ENCODE results near the gene PRPF6. TPM values are rescaled to one million over a fixed set of nuclear protein-coding genes. Genes with fewer than 3 reads are reported as not detected.
A peak's percentile ranks its signal among the peaks of the same experiment; 100 is the strongest.

Gene PRPF6
- total and polyA plus RNA-seq, 4 donors, result 44.9 to 92.4 (median 75.2) TPM

GRCh38 chr20:64069209-64069613, 88.3 kb downstream of the PRPF6 start:
- Histone ChIP-seq H3K27me3 (ENCODE audit: control insufficient read depth, insufficient read depth, low read length) (no peaks in the 10 kb centered on the region), H3K27ac (ENCODE audit: low read depth, low read length) (no peak overlapping the region), H3K9me3 (ENCODE audit: control insufficient read depth, insufficient read depth, low read length) (no peaks in the 10 kb centered on the region), H3K4me3 (ENCODE audit: low read depth, low read length) (no peak overlapping the region), H3K36me3 (ENCODE audit: control insufficient read depth, insufficient read depth, low read length) (peaks cover 92% of the 10 kb centered on the region), H3K4me1 (ENCODE audit: control insufficient read depth, insufficient read depth, low read length) (peaks cover 25% of the 10 kb centered on the region)
- 90% methylated on average over 20 of the region's 20 CpGs for WGBS (ENCODE audit: insufficient coverage)
- DNase-seq (ENCODE audit: low read depth in 4 of 6, low spot score in 6 of 6), result no peak

GRCh38 chr20:64069614-64070243, 88.8 kb downstream of the PRPF6 start:
- Histone ChIP-seq H3K27ac (ENCODE audit: low read depth, low read length) (no peak overlapping the region), H3K4me1 (ENCODE audit: control insufficient read depth, insufficient read depth, low read length) (peaks cover 20% of the 10 kb centered on the region), H3K36me3 (ENCODE audit: control insufficient read depth, insufficient read depth, low read length) (peaks cover 93% of the 10 kb centered on the region), H3K27me3 (ENCODE audit: control insufficient read depth, insufficient read depth, low read length) (no peaks in the 10 kb centered on the region), H3K9me3 (ENCODE audit: control insufficient read depth, insufficient read depth, low read length) (no peaks in the 10 kb centered on the region), H3K4me3 (ENCODE audit: low read depth, low read length) (no peak overlapping the region)
- peak in 1 of 6 donors; percentile 45 for DNase-seq (ENCODE audit: low read depth in 4 of 6, low spot score in 6 of 6)
- 50% methylated on average over 13 of the region's 14 CpGs for WGBS (ENCODE audit: insufficient coverage)

- DNase-seq (ENCODE audit: low read depth in 4 of 6, low spot score in 6 of 6), result no peak
- 95% methylated on average over 30 of the region's 31 CpGs for WGBS (ENCODE audit: insufficient coverage)
- H3K36me3 ChIP-seq (ENCODE audit: control insufficient read depth, insufficient read depth, low read length), result peaks cover 96% of the 10 kb centered on the region
- H3K4me1 ChIP-seq (ENCODE audit: control insufficient read depth, insufficient read depth, low read length), result peaks cover 15% of the 10 kb centered on the region
- no peak overlapping the region for H3K4me3 ChIP-seq (ENCODE audit: low read depth, low read length)
- no peaks in the 10 kb centered on the region for H3K9me3 ChIP-seq (ENCODE audit: control insufficient read depth, insufficient read depth, low read length)
- H3K27ac ChIP-seq (ENCODE audit: low read depth, low read length), result no peak overlapping the region
- H3K27me3 ChIP-seq (ENCODE audit: control insufficient read depth, insufficient read depth, low read length), result no peaks in the 10 kb centered on the region
These were observed 89.5 kb downstream of the PRPF6 start for GRCh38 chr20:64070244-64070993.

- no peak for DNase-seq (ENCODE audit: low read depth in 4 of 6, low spot score in 6 of 6)
- no peaks in the 10 kb centered on the region for H3K27me3 ChIP-seq (ENCODE audit: control insufficient read depth, insufficient read depth, low read length)
- H3K4me3 ChIP-seq (ENCODE audit: low read depth, low read length), result no peak overlapping the region
- WGBS (ENCODE audit: insufficient coverage), result 87% methylated on average over 28 of the region's 30 CpGs
- peaks cover 13% of the 10 kb centered on the region for H3K4me1 ChIP-seq (ENCODE audit: control insufficient read depth, insufficient read depth, low read length)
- H3K9me3 ChIP-seq (ENCODE audit: control insufficient read depth, insufficient read depth, low read length), result no peaks in the 10 kb centered on the region
- peaks cover 97% of the 10 kb centered on the region for H3K36me3 ChIP-seq (ENCODE audit: control insufficient read depth, insufficient read depth, low read length)
- no peak overlapping the region for H3K27ac ChIP-seq (ENCODE audit: low read depth, low read length)
These were observed 90.7 kb downstream of the PRPF6 start for GRCh38 chr20:64071341-64072332.

GRCh38 chr20:64072498-64073063, 91.6 kb downstream of the PRPF6 start:
- peaks cover 94% of the 10 kb centered on the region for H3K36me3 ChIP-seq (ENCODE audit: control insufficient read depth, insufficient read depth, low read length)
- no peaks in the 10 kb centered on the region for H3K9me3 ChIP-seq (ENCODE audit: control insufficient read depth, insufficient read depth, low read length)
- no peak overlapping the region for H3K27ac ChIP-seq (ENCODE audit: low read depth, low read length)
- peaks cover 13% of the 10 kb centered on the region for H3K4me1 ChIP-seq (ENCODE audit: control insufficient read depth, insufficient read depth, low read length)
- no peak overlapping the region for H3K4me3 ChIP-seq (ENCODE audit: low read depth, low read length)
- DNase-seq (ENCODE audit: low read depth in 4 of 6, low spot score in 6 of 6), result no peak
- 92% methylated on average over 10 of the region's 14 CpGs for WGBS (ENCODE audit: insufficient coverage)
- H3K27me3 ChIP-seq (ENCODE audit: control insufficient read depth, insufficient read depth, low read length), result no peaks in the 10 kb centered on the region

GRCh38 chr20:64073476-64074183, 92.7 kb downstream of the PRPF6 start:
- 88% methylated on average over 33 of the region's 37 CpGs for WGBS (ENCODE audit: insufficient coverage)
- H3K36me3 ChIP-seq (ENCODE audit: control insufficient read depth, insufficient read depth, low read length), result peaks cover 87% of the 10 kb centered on the region

GRCh38 chr20:64074184-64074789, 93.4 kb downstream of the PRPF6 start:
- no peak overlapping the region for H3K4me3 ChIP-seq (ENCODE audit: low read depth, low read length)
- DNase-seq (ENCODE audit: low read depth in 4 of 6, low spot score in 6 of 6), result no peak
- peaks cover 80% of the 10 kb centered on the region for H3K36me3 ChIP-seq (ENCODE audit: control insufficient read depth, insufficient read depth, low read length)
- peaks cover 28% of the 10 kb centered on the region for H3K4me1 ChIP-seq (ENCODE audit: control insufficient read depth, insufficient read depth, low read length)
- no peak overlapping the region for H3K27ac ChIP-seq (ENCODE audit: low read depth, low read length)
- H3K27me3 ChIP-seq (ENCODE audit: control insufficient read depth, insufficient read depth, low read length), result no peaks in the 10 kb centered on the region
- H3K9me3 ChIP-seq (ENCODE audit: control insufficient read depth, insufficient read depth, low read length), result no peaks in the 10 kb centered on the region
- 86% methylated on average over 28 of the region's 28 CpGs for WGBS (ENCODE audit: insufficient coverage)

More at GRCh38 chr20:64073476-64074183, 92.7 kb downstream of the PRPF6 start:
- Histone ChIP-seq H3K27ac (ENCODE audit: low read depth, low read length) (no peak overlapping the region), H3K4me3 (ENCODE audit: low read depth, low read length) (no peak overlapping the region), H3K27me3 (ENCODE audit: control insufficient read depth, insufficient read depth, low read length) (no peaks in the 10 kb centered on the region), H3K9me3 (ENCODE audit: control insufficient read depth, insufficient read depth, low read length) (no peaks in the 10 kb centered on the region), H3K4me1 (ENCODE audit: control insufficient read depth, insufficient read depth, low read length) (peaks cover 22% of the 10 kb centered on the region)
- DNase-seq (ENCODE audit: low read depth in 4 of 6, low spot score in 6 of 6), result no peak

GRCh38 chr20:64074963-64075362, 94.0 kb downstream of the PRPF6 start:
- WGBS (ENCODE audit: insufficient coverage), result 95% methylated on average over 8 of the region's 8 CpGs
- H3K27ac ChIP-seq (ENCODE audit: low read depth, low read length), result no peak overlapping the region

More at GRCh38 chr20:64074963-64075362, 94.0 kb downstream of the PRPF6 start:
- H3K27me3 ChIP-seq (ENCODE audit: control insufficient read depth, insufficient read depth, low read length), result no peaks in the 10 kb centered on the region
- H3K36me3 ChIP-seq (ENCODE audit: control insufficient read depth, insufficient read depth, low read length), result peaks cover 74% of the 10 kb centered on the region
- H3K4me3 ChIP-seq (ENCODE audit: low read depth, low read length), result no peak overlapping the region
- no peaks in the 10 kb centered on the region for H3K9me3 ChIP-seq (ENCODE audit: control insufficient read depth, insufficient read depth, low read length)
- DNase-seq (ENCODE audit: low read depth in 4 of 6, low spot score in 6 of 6), result no peak
- peaks cover 24% of the 10 kb centered on the region for H3K4me1 ChIP-seq (ENCODE audit: control insufficient read depth, insufficient read depth, low read length)

Measured in spinal cord (tissue), 10 donors.